ENCODE measurements around the gene DDIAS. TPM values are rescaled to one million over a fixed set of nuclear protein-coding genes. Genes with fewer than 3 reads are reported as not detected.

Gene DDIAS
- total and polyA plus RNA-seq, 10 donors = 1.5 to 11.1 (median 7.3) TPM

DNA sequence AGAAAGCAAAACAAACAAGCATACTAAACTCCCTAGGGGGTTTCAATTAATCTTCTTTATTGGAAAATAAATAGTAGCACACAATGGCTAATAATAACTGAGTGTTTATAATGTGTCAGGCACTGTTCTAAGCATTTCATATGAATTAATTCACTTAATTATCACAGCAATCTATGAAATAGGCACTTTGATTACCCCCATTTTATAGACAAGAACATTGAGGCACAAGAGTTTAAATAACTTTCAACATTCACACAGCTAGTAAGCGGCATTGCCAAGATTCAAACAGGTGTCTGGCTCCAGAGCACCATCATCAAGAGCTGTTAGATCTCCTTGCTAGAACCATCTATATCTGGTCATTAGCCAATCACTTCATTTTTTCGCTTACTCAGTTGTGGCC, 44.4 kb upstream of the DDIAS start:
- no peak overlapping the region for H3K4me3 ChIP-seq
- H3K27ac ChIP-seq = no peak overlapping the region
- intact Hi-C loops (cut with DNase I; ENCODE audit: low total_unique reads) = no loop called here
- peaks cover 0 to 15% (median under 1%) of the 10 kb centered on the region in 6 donors for H3K36me3 ChIP-seq
- DNase-seq = no peak
- 96 to 98% (median 97%) methylated on average over 2 of the region's 2 CpGs for WGBS, 5 donors
- no peaks in the 10 kb centered on the region for H3K9me3 ChIP-seq
- H3K4me1 ChIP-seq = no peaks in the 10 kb centered on the region
- TF ChIP-seq, protein P1, sequence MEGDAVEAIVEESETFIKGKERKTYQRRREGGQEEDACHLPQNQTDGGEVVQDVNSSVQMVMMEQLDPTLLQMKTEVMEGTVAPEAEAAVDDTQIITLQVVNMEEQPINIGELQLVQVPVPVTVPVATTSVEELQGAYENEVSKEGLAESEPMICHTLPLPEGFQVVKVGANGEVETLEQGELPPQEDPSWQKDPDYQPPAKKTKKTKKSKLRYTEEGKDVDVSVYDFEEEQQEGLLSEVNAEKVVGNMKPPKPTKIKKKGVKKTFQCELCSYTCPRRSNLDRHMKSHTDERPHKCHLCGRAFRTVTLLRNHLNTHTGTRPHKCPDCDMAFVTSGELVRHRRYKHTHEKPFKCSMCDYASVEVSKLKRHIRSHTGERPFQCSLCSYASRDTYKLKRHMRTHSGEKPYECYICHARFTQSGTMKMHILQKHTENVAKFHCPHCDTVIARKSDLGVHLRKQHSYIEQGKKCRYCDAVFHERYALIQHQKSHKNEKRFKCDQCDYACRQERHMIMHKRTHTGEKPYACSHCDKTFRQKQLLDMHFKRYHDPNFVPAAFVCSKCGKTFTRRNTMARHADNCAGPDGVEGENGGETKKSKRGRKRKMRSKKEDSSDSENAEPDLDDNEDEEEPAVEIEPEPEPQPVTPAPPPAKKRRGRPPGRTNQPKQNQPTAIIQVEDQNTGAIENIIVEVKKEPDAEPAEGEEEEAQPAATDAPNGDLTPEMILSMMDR (IDR thresholded peaks at IDR 0.05 in 8 of 11, conservative IDR thresholded peaks at IDR 0.05 in 3 of 11) = no peak
- no peak for TF ChIP-seq POLR2AphosphoS5 (IDR thresholded peaks at IDR 0.05)
- TF ChIP-seq POLR2A (IDR thresholded peaks at IDR 0.05) = no peak
- H3K27me3 ChIP-seq (replicated peaks in 1 of 7) = no peaks in the 10 kb centered on the region

DNA sequence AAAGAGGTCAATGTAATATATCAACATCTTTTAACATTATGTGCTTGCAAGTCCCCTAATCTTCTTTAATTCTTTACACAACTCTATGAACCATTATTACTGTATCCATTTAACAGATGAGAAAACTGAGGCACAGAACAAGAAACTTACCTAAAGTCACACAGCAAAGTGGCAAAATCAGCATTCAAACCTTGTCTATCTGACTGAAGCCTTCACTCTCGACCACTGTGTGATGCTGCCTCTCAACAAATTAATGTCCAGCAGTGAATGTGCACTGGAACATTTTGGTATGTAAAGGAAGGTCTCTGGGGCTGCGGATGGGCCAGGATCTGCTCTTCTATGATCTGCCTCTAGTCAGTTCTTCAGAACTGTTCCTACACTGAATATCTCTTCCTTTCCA, 43.4 kb upstream of the DDIAS start:
- no peak for DNase-seq
- no peak overlapping the region for H3K4me3 ChIP-seq
- no peaks in the 10 kb centered on the region for H3K27me3 ChIP-seq (replicated peaks in 1 of 7)
- no peaks in the 10 kb centered on the region for H3K9me3 ChIP-seq
- peaks cover 0 to 15% (median 0%) of the 10 kb centered on the region in 6 donors for H3K36me3 ChIP-seq
- intact Hi-C loops (cut with DNase I; ENCODE audit: low total_unique reads) = no loop called here
- WGBS, 5 donors = 83 to 96% (median 86%) methylated on average over 2 of the region's 2 CpGs
- no peaks in the 10 kb centered on the region for H3K4me1 ChIP-seq
- no peak overlapping the region for H3K27ac ChIP-seq
- TF ChIP-seq, protein P1 (IDR thresholded peaks at IDR 0.05 in 8 of 11, conservative IDR thresholded peaks at IDR 0.05 in 3 of 11) = no peak
- no peak for TF ChIP-seq POLR2AphosphoS5 (IDR thresholded peaks at IDR 0.05)
- TF ChIP-seq POLR2A (IDR thresholded peaks at IDR 0.05) = no peak

DNA sequence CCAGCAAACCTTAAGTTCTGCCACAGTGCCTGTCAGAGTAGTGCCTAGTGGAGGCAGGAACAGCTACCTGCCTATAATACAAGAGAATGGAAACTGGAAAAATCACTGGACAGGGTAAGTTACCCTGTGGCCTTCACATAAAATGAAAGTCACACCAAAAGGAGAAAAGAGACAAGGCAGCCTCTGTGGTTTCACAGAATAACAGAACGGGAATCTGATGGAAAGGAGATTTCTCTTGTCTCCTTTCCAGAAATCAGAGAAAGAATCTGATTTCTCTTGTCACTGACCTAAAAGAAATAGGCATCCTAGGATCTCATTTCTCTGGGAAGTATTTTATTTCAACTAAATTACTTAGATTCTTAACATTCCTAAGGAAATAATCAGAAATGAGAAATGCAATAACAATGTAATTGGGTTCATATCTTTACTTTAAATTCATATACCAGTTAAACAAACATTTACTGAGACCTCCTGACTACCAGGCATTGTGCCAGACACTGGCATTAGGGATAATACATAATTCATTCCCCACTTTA, 42.9 kb upstream of the DDIAS start:
- peaks cover 0 to 5% (median 0%) of the 10 kb centered on the region in 6 donors for H3K4me1 ChIP-seq
- peaks cover 0 to 15% (median 0%) of the 10 kb centered on the region in 6 donors for H3K36me3 ChIP-seq
- H3K27ac ChIP-seq = no peak overlapping the region
- intact Hi-C loops (cut with DNase I; ENCODE audit: low total_unique reads) = no loop called here
- TF ChIP-seq POLR2AphosphoS5 (IDR thresholded peaks at IDR 0.05) = no peak
- TF ChIP-seq, protein P1 (IDR thresholded peaks at IDR 0.05 in 8 of 11, conservative IDR thresholded peaks at IDR 0.05 in 3 of 11) = no peak
- no peak for TF ChIP-seq POLR2A (IDR thresholded peaks at IDR 0.05)
- no peak overlapping the region for H3K4me3 ChIP-seq
- DNase-seq = no peak
- no peaks in the 10 kb centered on the region for H3K9me3 ChIP-seq
- no peaks in the 10 kb centered on the region for H3K27me3 ChIP-seq (replicated peaks in 1 of 7)
- 29 to 75% (median 64%) methylated on average over 1 of the region's 1 CpG for WGBS, 5 donors

DNA sequence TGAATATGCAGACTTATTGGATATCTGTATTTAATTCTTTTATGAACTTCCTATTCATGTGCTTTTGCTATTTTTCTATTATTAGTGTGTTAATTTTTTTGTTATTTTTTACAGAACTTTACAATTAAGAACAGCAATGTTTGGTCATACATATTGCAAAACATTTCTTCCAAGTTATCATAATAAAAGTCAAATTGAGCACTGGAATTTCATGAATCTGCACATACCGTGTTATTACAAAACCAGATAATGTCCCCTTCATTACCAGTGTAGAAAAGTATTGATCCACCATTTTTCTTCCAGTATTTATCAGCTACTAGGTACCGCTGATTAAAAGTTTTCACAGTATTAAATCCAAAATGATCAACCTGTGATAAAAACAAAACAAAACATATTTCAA, 41.8 kb upstream of the DDIAS start:
- Histone ChIP-seq H3K4me3 (no peak overlapping the region), H3K4me1 (peaks cover 0 to 16% (median 6%) of the 10 kb centered on the region in 6 donors), H3K9me3 (no peaks in the 10 kb centered on the region), H3K36me3 (peaks cover 0 to 15% (median 0%) of the 10 kb centered on the region in 6 donors), H3K27me3 (replicated peaks in 1 of 7) (no peaks in the 10 kb centered on the region), H3K27ac (no peak overlapping the region)
- WGBS, 5 donors = 82 to 95% (median 93%) methylated on average over 2 of the region's 2 CpGs
- DNase-seq = no peak
- TF ChIP-seq, protein P1 (IDR thresholded peaks at IDR 0.05 in 8 of 11, conservative IDR thresholded peaks at IDR 0.05 in 3 of 11) = no peak
- TF ChIP-seq POLR2AphosphoS5 (IDR thresholded peaks at IDR 0.05) = no peak
- TF ChIP-seq POLR2A (IDR thresholded peaks at IDR 0.05) = no peak
- intact Hi-C loops (cut with DNase I; ENCODE audit: low total_unique reads) = loop anchor here (5.0 kb wide), 1 partner anchor 142 kb away; no protein-coding TSS in a partner anchor
